GM21367 (cell line): ENCODE measurements around the gene TBX2.

Experiments used
- ATAC-seq: cut with Tn5 transposase; IDR thresholded peaks from one replicate; pipeline ENCODE4 v1.9.1; 2021; ENCODE audit not compliant: unreplicated experiment

TBX2 gene

DNA sequence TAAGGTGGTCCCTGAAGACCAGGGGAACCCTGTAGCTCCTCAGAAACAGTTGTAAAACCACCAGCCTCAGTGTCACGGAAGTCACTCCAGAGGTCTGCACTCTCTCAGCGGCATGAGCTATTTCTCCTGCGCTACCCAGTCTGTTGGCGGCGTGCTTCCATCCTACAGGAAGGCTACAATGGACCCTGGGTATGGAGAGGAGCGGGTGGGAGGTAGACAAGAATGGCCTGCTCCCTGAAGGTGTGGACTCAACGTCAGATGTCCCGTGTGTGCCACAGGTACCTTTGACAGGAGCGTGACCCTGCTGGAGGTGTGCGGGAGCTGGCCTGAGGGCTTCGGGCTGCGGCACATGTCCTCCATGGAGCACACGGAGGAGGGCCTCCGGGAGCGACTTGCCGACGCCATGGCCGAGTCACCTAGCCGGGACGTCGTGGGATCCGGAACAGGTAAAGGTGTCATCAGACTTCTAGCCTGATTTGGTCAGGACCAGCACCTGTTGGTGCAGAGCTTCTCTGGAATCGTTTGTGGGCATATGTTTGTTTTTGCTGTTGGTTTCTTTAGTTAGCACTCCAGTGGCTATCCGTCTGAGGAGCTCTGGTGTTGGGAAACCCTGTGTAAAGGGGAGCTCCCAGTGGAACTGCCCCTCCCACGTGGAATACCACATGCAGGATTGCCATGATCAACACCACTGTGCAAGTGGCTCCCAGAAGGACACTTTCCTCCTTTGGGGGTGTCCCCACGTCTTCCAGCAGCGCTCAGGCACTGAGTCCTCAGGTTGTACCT, 31.4 kb upstream of the TBX2 start:
- ATAC-seq, result no peak

DNA sequence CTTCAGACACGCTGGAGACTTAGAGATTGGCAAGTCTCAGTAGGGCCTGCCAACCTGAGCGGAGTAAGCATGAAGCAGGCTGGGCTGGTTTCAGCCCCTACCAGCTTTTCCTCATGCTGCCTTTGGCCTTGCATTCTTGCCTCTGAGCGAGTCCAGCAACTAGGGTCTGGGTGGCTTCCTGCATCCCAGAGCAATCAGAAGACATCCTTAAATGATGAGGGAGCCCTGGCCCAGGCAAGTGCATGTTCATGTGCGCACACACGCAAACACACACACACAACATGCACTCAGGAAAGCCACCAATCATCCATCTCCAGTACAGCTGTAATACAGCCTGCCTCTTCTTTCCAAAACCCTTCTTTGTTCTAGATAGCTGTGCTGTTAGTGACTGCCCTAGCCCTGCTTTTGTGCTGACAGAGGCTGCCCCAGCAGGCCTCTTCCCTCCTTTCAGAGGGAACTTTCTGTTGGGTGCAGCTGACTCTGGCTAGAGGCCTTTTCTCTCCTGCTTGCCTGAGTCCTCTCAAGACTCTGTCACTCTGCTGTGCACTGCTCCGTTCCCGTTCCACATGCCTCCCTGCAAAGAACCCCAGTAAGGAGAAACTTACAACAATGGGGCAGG, 30.7 kb upstream of the TBX2 start:
- ATAC-seq, result no peak

DNA sequence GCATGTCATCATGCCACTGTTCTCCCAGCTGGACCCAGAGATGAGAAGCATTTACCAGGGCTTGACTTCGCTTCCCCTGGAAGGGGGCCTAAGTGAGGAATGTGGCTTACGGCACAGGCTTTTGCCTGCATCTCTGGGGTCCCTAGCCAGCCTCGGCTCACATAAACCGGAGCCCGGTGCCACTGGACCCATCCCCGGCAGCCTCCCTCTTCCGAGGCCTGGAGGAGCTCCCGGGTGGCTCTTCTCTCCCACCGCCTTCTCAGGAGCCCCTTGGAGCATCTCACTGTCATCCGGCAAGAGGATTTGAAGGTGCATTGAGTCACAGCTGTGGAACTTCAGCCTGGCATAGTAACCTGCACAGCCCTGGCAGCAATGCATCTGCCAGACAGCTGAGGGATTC, 29.9 kb upstream of the TBX2 start:
- no peak for ATAC-seq

DNA sequence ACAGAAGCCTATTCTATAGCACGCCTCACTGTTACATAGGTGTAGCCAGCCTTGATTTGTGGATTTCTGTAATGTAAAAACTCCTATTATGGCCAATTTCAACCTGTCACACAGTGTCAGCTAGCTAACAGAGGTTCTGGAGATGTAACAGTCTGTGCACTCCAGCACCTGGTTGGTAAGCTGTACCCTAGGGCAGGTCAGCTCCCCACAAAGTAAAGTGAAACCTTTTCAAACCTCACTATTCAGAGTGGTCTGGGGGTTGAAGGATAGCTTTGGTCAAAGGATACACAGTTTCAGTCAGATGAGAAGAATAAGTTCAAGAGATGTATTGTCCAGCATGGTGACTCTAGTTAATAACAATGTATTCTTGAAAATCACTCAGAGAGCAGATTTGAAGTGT, 28.5 kb upstream of the TBX2 start:
- no peak for ATAC-seq

DNA sequence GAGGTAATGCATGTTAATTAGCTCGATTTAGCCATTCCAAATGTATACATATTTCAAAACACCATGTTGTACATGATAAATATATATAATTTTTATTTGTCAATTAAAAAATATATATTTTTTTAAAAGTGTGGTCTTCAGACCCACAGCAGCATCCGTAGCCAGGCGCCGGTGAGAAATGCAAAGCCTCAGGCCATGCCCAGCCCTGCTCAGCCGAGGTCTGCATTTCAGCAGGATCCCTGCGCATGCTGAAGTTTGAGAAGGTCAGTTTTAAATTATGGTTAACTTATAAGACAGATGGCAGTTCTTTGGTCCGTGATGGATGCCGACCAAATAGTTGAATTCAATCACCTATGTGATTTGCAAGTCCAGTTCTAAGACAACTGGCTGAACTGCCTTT, 28.0 kb upstream of the TBX2 start:
- no peak for ATAC-seq

DNA sequence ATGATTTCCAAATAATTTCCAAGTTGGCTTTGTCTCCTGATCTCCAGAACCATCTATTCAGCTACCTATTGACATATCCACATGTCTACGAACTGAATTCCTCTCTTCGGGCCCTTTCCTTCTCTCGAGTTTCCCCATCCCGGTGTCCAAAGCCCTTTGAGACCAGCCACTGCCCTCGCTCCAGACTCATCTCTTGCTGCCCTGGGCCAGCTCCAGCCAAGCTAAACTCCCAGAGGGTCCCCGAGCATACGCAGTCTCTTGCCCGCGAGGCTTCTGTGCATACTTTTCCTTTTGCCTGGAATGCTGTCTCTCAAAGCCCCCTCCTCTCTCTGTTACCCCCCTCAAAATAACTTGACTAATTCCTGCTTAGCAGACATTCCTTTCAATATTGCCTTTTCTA, 27.2 kb upstream of the TBX2 start:
- ATAC-seq, result no peak

DNA sequence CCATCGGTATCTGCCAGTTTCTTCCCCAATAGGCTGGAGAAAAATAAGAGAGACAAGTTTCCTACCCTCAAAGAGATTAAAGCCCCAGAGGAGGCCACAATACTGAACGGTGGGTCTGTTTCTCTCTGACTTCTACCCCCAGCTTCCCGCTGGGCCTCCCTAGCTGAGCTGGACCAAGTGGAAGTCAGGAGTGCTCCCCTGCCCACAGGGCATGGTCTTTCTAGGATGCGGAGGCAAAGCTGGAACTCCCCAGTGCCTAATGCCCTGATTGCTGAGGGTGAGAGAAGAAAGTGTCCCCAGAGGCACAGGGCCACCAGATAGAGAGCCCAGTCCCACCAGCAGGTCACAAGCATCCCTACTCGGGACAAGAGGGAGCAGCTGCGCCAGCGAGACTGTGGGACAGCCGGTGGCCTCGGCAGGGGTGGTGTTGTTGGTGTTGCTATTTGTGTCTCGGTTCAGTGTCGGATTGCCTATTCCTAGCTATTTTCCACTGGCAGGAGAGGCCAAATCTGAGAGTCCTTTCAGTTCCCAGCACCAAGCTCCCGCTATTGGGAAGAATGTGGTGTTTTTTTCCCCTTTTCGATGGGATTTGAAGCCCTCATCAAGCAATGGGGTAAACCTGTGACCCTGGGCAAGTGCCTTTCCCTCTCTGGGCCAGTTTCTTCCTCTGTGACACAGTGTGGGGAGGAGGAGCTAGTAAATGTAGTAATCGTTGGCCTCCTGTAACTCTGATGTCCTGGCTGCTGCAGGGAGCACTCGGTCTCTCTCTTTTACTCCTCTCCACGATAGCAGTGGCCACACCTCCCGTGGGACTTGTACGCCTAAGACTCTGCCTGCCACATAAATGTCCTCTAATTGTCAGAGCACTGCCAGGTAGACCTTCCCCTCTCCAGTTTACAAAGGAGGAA, 22.5 kb upstream of the TBX2 start:
- no peak for ATAC-seq

DNA sequence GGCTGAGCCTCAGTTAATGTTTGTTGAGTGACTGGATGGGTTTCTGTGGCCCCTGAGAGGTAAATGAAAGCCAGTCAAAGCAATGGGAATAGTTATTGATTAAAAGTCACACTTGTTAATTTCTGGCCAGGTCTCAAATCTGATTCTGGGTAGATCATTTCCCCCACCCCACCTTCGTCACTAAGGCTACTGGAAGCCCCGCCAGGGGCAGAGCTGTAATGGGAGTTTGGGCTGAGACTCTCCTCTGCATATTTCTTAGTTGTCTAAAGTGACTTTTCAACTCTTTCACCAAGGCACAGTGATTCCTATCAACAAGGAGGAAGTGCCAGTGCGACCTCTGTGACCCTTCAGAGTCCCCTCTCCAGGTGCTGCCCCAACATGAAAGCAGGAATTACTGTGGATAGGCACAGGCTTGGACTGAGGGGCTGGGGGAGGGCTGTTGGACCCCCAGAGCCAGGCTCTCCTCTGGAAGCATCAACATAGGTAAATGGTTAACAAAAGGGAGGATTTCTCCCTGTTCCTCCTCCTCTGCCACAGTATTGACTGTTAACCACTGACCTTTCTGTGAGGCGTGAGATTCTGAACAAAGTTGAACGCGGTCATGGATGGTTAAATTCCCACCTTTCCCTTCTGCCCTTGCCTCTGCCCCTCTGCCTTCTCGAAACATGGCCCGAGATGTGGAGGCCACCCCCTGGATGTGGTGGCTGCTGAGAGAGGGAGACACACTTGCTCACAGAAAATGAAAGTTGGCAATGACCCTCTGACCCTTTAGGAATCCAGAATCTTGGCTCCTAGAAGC, 20.8 kb upstream of the TBX2 start:
- ATAC-seq, result no peak

DNA sequence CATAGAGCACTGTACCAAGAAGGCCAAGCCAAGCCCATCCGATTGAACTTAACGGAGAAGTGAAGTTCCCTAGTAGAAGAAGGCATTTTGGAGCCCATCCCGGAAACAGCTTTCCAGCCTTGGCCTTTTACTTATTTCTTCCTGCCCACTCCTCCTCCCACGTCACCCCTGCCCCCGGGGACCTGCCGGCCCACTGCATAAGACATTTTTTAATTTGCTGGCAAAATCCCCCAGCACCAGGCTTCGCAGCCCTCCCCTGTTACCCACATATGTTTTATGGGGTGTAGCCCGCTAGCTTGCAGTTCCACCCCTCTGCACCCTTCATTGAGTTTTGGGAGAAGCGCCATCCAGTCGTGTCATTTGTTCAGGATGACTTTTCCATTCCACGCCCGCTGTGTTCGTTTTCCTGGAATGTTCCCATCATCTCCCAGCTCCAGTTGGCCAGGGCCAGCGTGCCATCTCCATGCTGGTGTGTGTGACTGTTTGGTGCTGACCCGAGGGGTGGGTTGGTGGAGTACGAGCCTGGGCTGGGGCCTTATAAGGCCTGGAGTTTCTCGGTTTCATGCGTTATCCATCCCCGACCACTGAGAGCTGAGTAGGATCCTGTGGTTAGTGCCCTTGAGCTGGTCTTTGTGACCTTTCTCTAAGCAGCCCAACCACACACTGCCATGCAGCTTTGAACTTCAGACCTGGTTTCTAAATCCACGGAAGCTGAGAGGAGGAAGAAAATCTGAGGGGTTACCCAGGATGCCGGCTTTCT, 20.0 kb upstream of the TBX2 start:
- ATAC-seq, result no peak

DNA sequence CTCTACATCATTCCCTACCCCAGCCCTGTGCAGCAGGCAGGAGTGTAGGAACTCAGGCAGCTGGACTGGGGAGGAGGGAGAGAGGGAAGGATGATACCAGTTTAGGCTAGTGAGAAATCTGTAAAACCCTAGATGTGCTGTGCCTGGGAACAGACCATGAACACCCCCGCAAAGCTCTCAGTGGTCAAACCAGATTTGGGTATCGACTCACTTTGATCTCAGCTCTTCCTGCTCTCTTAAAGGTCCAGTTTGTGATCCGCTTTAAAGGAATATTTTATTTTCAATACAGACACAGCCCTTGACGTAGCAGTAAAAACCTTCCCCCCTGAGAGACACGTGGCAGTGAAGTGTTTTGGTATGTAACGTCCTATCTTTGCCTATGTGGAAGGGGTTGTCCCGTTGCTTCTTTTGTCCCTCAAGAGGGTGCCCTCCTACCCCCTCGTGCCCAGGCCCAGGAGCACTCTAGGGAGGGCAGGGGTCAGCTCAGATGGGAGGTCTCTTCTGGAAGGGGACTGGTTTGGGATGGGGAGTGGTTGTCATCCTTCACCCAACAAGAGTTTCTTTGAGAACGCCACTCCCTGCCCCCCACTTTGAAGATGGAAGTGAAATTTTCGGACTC, 19.3 kb upstream of the TBX2 start:
- no peak for ATAC-seq

DNA sequence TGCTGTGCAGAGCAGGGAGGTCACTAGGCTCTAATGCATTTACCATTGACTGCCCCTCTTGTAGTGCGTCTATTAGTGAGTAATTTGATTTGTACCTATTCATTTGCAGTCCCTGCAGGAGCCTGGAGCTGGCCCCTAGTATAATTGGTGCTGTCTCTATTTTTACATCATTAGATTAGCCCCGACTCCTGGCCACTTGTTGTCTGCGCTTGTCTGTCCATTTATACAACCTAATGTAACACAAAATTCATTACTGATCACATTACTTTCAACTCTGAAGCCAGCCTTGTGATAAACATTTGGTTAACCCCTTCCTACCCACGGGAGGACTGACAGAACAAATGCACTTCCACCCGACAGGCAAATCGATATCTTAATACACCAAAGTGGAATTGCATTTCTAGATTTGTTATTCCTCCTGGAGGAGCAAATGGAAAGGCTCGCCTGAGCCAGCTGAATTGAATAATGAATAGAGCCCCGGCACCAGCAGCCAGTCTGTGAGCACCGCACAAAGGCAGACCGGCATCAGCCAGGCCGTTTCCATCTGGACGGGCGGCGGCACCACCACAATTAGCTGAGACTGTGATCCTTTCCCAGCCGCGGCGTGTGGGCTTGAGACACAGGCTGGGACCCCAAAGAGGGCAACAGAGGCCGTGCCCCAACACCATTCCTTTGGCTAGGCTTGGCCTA, 18.7 kb upstream of the TBX2 start:
- ATAC-seq, result no peak

DNA sequence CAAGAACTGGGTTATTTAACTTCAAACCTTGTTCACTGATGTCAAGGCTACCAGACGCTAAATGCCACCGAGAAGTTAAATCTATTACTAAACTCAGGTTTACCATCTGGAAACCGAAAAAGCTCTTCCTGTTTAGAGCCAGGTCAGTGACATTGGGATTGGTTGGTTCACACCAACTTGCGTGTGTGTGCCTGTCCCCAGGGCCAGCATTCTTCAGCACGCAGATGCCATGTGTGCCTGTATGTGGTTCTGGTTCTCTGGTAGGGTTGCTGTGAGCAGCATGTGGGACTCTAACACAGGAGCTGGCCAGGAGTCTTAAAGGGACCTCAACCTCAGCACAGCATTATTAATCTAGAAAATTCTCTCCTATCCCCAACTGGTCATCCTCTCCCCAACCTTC, 18.1 kb upstream of the TBX2 start:
- no peak for ATAC-seq

DNA sequence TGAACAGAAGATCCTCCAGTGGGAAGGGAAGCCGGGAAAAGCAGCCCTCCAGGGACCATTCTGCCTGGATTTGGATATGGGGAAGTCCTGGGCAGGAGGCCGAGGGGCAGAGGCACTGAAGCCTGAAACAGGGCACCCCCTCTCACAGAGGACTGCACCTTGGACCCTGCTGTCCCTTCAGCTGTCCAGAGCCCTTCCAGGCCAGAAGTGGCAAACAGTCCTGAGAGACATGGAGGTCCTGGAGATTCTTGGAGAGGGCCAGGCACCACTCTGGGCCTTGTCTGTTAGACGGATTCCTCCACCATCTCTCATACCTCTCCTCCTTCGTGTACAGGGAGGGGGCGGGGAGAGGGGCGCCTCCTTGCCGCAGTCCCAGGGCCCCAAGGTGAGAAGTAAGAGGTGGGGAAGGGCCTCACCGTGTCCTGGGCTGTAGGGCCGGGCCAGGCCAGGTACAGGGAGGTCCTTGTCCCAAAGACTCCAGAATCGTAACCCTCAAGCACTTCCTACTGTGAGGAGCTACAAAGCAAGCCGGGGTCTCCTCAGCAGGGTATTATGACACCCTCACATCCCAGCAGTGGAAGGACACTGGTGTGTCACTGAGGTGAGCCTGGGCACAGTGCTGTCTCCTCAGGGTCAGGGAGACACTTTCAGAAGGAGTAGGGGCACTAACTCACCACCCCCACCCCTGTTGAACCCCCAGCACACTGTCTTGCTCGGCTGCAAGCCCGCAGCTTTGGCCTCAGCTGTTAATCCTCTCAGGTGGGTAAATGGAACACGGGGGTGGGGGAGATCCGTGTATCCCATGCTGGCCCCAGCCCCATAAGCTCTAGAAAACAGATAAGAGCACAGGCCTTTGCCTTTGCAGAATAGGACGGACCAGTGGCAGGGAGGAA, 16.6 kb upstream of the TBX2 start:
- no peak for ATAC-seq

DNA sequence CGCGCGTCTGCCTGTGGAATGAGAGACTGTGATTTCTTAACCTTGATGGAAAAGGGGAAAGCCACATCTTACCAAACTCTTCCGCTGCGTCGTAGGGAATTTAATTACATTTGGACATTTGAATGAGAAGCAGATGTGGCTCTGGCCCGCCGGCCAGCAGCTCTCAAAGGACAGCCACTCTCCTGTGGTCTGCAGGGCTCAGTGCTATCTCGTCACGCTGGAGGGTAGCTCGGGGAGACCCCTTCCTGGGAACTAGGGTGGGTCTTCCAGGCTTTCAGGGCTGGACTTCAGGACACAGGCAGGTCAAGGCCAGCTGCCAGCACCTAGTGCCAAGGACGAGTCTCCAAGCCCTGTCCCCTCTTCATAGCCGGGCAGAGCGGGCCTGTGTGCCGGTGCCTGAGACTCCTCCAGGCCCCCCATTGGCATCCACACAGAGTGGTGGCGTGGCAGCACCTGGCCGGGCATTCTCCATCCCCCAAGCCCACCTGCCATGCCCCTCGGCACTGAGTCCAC, 15.9 kb upstream of the TBX2 start:
- no peak for ATAC-seq

DNA sequence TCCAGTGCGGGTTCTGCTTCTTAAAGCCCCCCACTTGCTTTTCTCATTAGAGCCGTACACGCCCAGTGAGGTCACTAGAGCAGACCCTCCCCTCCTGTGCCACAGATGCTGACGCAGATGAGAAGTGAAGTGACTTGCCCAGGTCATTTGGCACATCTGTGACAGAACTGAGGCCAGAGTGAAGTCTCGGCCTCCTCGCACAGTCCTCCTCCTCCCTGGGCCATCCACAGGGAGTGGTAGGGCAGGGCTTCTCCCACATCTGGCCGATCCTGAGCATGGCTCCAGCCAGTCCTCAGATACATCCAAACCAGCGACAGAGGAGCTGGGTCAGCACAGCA, 15.3 kb upstream of the TBX2 start:
- no peak for ATAC-seq

DNA sequence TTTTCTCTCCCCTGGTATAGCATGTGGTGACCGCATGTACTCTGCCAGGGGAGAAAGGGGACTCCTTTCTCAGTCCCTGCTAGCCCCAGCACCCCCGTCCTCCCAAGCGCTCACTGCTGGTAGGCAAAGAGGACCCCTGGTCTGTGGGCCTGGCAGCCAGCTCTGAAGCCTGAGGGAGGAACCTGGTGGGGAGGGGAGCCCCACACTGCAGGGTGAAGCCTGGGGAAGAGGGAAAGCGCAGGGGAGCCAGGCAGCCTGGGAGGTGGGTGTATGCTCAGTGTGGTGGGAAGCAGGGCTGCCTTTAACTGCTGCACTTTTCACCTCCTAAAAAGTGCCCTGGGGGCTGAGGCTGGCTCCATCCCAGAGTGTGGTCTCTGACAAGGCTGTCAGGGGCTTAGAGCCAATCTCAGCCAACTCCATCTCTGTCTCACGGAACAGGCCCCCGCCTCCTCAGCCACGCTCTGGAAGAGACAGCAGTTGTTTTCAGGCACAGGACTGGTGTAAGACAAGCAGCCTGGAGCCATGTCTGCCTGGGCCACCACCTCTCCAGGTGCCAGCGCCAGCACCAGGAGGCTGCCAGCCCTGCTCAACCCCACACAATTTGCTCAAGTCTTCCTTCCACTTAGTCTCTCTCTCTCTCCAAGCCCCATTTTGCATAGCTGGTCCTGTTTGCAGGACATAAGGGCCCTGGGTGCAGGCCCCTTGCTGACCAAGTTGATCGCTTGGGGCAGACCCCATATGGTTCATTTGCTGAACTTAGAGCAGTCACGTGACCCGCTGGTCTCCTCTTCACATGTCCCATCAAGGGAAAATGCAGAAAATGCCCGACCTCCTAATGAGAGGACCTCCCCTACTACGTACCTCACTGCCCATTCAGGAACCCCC, 14.7 kb upstream of the TBX2 start:
- ATAC-seq, result no peak

DNA sequence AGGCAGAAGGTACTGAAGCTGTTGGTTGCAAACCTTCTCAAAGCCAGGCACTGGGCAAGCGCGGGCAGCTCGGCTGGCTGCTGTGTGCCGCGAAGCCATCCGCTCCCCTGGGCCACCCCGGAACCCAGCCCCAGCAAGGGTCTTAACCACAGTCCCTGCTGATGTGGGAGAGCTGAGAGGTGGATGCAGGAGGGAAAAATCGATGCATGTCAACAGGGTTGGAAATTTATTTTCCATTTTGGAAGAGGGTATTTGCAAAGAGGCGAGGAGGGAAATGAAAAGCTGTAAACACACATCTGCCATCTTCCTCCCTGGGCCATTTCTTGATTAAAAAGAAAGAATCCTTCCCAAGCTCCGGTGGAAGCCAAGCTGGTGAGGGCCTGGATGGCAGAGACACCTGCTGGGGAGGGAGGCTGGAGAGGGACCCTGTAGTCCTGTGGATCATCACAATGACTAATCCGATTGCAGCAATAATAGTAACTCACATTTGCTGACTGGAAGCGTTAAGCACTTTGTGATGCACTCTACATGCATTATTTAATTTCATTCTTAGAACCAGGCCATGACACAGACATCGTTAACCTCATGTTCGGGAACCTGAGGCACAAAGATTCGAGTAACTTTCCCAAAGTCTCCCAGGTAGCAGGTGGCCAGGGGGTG, 13.9 kb upstream of the TBX2 start:
- ATAC-seq, result no peak
